ENCODE data around the gene ERP44. TPM values are rescaled to one million over a fixed set of nuclear protein-coding genes. Genes with fewer than 3 reads are reported as not detected.

Gene ERP44
- total RNA-seq, 1 donor from 2014 or later: 27.0 TPM

DNA sequence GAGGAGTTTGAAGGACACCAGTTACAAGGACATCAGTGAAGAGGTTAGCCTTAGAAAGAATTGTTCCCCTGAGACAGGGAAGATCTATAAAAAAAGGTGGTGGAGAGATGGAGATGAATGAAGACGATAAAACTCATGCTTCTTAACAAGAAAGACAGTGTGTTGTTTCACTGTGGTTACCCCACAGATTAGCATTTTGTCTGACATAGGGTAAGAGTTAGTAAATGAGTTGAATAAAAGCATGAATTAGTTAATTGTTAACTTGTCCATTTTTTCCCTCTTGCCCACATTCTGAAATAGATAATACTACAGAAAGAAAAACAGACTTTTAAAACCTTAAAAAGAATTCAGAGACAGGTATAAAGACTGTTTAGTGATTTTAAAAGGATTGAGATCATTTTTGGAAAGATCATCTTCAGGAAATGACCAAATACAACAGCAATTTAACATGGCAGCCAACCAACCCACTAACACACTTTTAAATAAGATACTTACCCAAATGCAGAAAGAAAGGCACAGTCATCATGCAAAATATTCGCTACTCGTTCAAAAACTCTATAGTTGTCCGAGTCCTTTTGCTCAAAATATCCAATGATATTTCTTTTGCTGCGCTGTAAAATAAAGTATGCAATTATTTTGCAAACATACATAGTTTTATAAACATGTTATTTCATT is 78.5 kb downstream of the ERP44 start:
- FAIRE-seq: no peak
- TF ChIP-seq, protein P1, sequence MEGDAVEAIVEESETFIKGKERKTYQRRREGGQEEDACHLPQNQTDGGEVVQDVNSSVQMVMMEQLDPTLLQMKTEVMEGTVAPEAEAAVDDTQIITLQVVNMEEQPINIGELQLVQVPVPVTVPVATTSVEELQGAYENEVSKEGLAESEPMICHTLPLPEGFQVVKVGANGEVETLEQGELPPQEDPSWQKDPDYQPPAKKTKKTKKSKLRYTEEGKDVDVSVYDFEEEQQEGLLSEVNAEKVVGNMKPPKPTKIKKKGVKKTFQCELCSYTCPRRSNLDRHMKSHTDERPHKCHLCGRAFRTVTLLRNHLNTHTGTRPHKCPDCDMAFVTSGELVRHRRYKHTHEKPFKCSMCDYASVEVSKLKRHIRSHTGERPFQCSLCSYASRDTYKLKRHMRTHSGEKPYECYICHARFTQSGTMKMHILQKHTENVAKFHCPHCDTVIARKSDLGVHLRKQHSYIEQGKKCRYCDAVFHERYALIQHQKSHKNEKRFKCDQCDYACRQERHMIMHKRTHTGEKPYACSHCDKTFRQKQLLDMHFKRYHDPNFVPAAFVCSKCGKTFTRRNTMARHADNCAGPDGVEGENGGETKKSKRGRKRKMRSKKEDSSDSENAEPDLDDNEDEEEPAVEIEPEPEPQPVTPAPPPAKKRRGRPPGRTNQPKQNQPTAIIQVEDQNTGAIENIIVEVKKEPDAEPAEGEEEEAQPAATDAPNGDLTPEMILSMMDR (IDR thresholded peaks at IDR 0.05; ENCODE audit: insufficient read depth, low read depth, low read length): no peak

DNA sequence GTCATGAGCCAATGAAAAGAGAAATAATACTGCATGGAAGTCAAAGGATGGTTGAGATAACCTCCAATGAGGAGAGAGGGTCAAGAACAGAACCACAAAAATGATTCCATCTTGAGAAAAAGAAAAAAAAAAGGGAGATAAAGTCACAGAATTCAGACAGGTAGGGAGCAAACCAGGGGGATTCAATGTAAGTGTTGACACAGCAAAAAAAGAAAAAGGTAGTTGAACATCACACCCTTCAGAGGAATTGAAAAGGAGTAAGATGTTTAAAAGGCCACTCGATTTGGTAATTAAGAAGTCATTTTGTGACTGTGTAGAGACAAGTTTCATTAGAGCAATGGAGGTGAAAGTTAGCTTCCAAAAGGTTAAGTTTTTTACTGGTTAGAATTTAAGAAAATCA is 79.3 kb downstream of the ERP44 start:
- no peaks in the 10 kb centered on the region for H3K36me3 Mint-ChIP-seq (ENCODE audit: low read depth, unreplicated experiment)
- Histone ChIP-seq H3K4me2 (ENCODE audit: low read length) (no peak overlapping the region), H3K79me2 (ENCODE audit: insufficient read depth, low read length) (no peaks in the 10 kb centered on the region), H3K27ac (ENCODE audit: low read depth, low read length) (no peak overlapping the region), H2AFZ (ENCODE audit: low read depth, low read length) (no peak overlapping the region), H3K36me3 (ENCODE audit: insufficient read depth, low read length) (no peaks in the 10 kb centered on the region), H3K9me3 (ENCODE audit: insufficient read depth, low read depth, low read length) (no peaks in the 10 kb centered on the region), H4K20me1 (ENCODE audit: insufficient read depth, low read length) (peaks cover 4% of the 10 kb centered on the region), H3K4me1 (ENCODE audit: insufficient read depth, low read length) (no peaks in the 10 kb centered on the region), H3K4me3 (ENCODE audit: insufficient read depth, low read depth, low read length) (no peak overlapping the region), H3K9ac (ENCODE audit: low read length) (no peak overlapping the region), H3K27me3 (ENCODE audit: insufficient read depth, low read length) (no peaks in the 10 kb centered on the region)
- H3K4me3 Mint-ChIP-seq (ENCODE audit: unreplicated experiment): no peak overlapping the region
- no peak overlapping the region for H3K27ac Mint-ChIP-seq (ENCODE audit: unreplicated experiment)
- FAIRE-seq (no peak), DNase-seq (ENCODE audit: low read depth) (no peak)
- TF ChIP-seq, protein P1 (IDR thresholded peaks at IDR 0.05; ENCODE audit: insufficient read depth, low read depth, low read length): no peak
- no peak for TF ChIP-seq EZH2 (IDR thresholded peaks at IDR 0.05; ENCODE audit: insufficient read depth, low read length)
- H3K9me3 Mint-ChIP-seq (ENCODE audit: unreplicated experiment): no peaks in the 10 kb centered on the region
- no peaks in the 10 kb centered on the region for H3K27me3 Mint-ChIP-seq (ENCODE audit: low read depth, unreplicated experiment)
- peaks cover 7% of the 10 kb centered on the region for H3K4me1 Mint-ChIP-seq (ENCODE audit: low read depth, unreplicated experiment)

More for the DNA sequence above, 78.5 kb downstream of the ERP44 start:
- Mint-ChIP-seq H3K9me3 (ENCODE audit: unreplicated experiment) (no peaks in the 10 kb centered on the region), H3K4me3 (ENCODE audit: unreplicated experiment) (no peak overlapping the region), H3K27me3 (ENCODE audit: low read depth, unreplicated experiment) (no peaks in the 10 kb centered on the region), H3K36me3 (ENCODE audit: low read depth, unreplicated experiment) (no peaks in the 10 kb centered on the region), H3K4me1 (ENCODE audit: low read depth, unreplicated experiment) (peaks cover 7% of the 10 kb centered on the region), H3K27ac (ENCODE audit: unreplicated experiment) (peak overlapping the region; percentile 55)
- no peak overlapping the region for H3K4me2 ChIP-seq (ENCODE audit: low read length)
- no peak overlapping the region for H3K4me3 ChIP-seq (ENCODE audit: insufficient read depth, low read depth, low read length)
- H3K36me3 ChIP-seq (ENCODE audit: insufficient read depth, low read length): no peaks in the 10 kb centered on the region
- no peaks in the 10 kb centered on the region for H3K27me3 ChIP-seq (ENCODE audit: insufficient read depth, low read length)
- DNase-seq (ENCODE audit: low read depth): peak; percentile 77
- H3K4me1 ChIP-seq (ENCODE audit: insufficient read depth, low read length): no peaks in the 10 kb centered on the region
- H3K79me2 ChIP-seq (ENCODE audit: insufficient read depth, low read length): no peaks in the 10 kb centered on the region
- H3K9me3 ChIP-seq (ENCODE audit: insufficient read depth, low read depth, low read length): no peaks in the 10 kb centered on the region
- H2AFZ ChIP-seq (ENCODE audit: low read depth, low read length): no peak overlapping the region
- H4K20me1 ChIP-seq (ENCODE audit: insufficient read depth, low read length): peaks cover 4% of the 10 kb centered on the region
- no peak overlapping the region for H3K27ac ChIP-seq (ENCODE audit: low read depth, low read length)
- no peak overlapping the region for H3K9ac ChIP-seq (ENCODE audit: low read length)

DNA sequence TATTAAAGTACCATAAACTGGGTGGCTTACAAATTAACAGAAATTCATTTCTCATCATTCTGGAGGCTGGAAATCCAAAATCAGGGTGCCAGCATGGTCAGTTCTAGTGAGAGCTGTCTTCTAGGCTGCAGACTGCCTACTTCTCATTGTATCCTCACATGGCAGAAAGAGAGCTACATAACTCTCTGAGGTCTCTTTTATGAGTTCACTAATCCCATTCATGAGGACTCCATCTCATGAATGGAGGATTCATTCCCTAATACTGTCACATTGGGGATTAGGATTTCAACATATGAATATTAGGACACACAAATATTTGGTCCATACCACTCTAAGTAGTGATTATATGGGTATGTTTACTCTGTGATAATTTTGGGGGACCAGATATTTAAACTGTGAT is 84.0 kb downstream of the ERP44 start:
- DNase-seq (ENCODE audit: low read depth): no peak
- H3K9me3 ChIP-seq (ENCODE audit: insufficient read depth, low read depth, low read length): no peaks in the 10 kb centered on the region
- H4K20me1 ChIP-seq (ENCODE audit: insufficient read depth, low read length): no peaks in the 10 kb centered on the region
- H3K4me3 ChIP-seq (ENCODE audit: insufficient read depth, low read depth, low read length): no peak overlapping the region
- H3K27ac Mint-ChIP-seq (ENCODE audit: unreplicated experiment): no peak overlapping the region
- H3K27ac ChIP-seq (ENCODE audit: low read depth, low read length): no peak overlapping the region
- FAIRE-seq: no peak
- no peak for TF ChIP-seq EZH2 (IDR thresholded peaks at IDR 0.05; ENCODE audit: insufficient read depth, low read length)
- TF ChIP-seq, protein P1 (IDR thresholded peaks at IDR 0.05; ENCODE audit: insufficient read depth, low read depth, low read length): no peak
- no peak overlapping the region for H3K9ac ChIP-seq (ENCODE audit: low read length)
- H3K79me2 ChIP-seq (ENCODE audit: insufficient read depth, low read length): no peaks in the 10 kb centered on the region
- no peak overlapping the region for H3K4me2 ChIP-seq (ENCODE audit: low read length)
- H3K4me3 Mint-ChIP-seq (ENCODE audit: unreplicated experiment): no peak overlapping the region
- H3K27me3 Mint-ChIP-seq (ENCODE audit: low read depth, unreplicated experiment): no peaks in the 10 kb centered on the region
- no peaks in the 10 kb centered on the region for H3K9me3 Mint-ChIP-seq (ENCODE audit: unreplicated experiment)
- H3K27me3 ChIP-seq (ENCODE audit: insufficient read depth, low read length): no peaks in the 10 kb centered on the region
- H3K4me1 ChIP-seq (ENCODE audit: insufficient read depth, low read length): no peaks in the 10 kb centered on the region
- H2AFZ ChIP-seq (ENCODE audit: low read depth, low read length): no peak overlapping the region
- peaks cover 4% of the 10 kb centered on the region for H3K36me3 Mint-ChIP-seq (ENCODE audit: low read depth, unreplicated experiment)
- H3K36me3 ChIP-seq (ENCODE audit: insufficient read depth, low read length): no peaks in the 10 kb centered on the region
- peaks cover 2% of the 10 kb centered on the region for H3K4me1 Mint-ChIP-seq (ENCODE audit: low read depth, unreplicated experiment)

All from astrocyte (in vitro differentiated cells and primary cell).